Stomach (tissue), 4 donors: ENCODE measurements around the gene TOX2.

Experiments
- CTCF ChIP-seq, 7 experiments: fragments of 450-650 bp in 4 of 7; fragments of 200-600 bp in 3 of 7; sonication (generic) in 3 of 7; IDR thresholded peaks; one replicate each; pipeline ENCODE4 v1.5.1; 2016 to 2019; ENCODE audit warnings: antibody characterized with exemption in 7 of 7, control low read depth in 2 of 7, mild to moderate bottlenecking in 1 of 7
- EP300 ChIP-seq: sonication (generic); formaldehyde crosslinking; IDR thresholded peaks from one replicate; pipeline ENCODE4 v1.6.1; 2017; ENCODE audit warnings: antibody characterized with exemption
- POLR2AphosphoS5 ChIP-seq, 3 donors: sonication (generic); formaldehyde crosslinking; IDR thresholded peaks; one replicate each; pipeline ENCODE4 v1.6.1; 2016; ENCODE audit warnings: antibody characterized with exemption in 3 of 3

- TF ChIP-seq CTCF (IDR thresholded peaks at IDR 0.05) (no peak), POLR2AphosphoS5 (IDR thresholded peaks at IDR 0.05) (no peak), EP300 (no peak)
Observed at GRCh38 chr20:44036441-44036840, 121.8 kb downstream of the TOX2 start.
